ENCODE results near the gene YIPF5.
A peak's percentile ranks its signal among the peaks of the same experiment; 100 is the strongest.

- TF ChIP-seq POLR2A (IDR thresholded peaks at IDR 0.05; ENCODE audit: low read depth, low read length) (no peak), EZH2 (IDR thresholded peaks at IDR 0.05; ENCODE audit: borderline replicate concordance, low read depth, low read length, severe bottlenecking) (no peak), JUN (IDR thresholded peaks at IDR 0.05; ENCODE audit: borderline replicate concordance, insufficient read depth, insufficient read length, low read depth) (no peak), FOS (IDR thresholded peaks at IDR 0.05; ENCODE audit: borderline replicate concordance, insufficient read depth, low read length) (no peak)
- TF ChIP-seq, protein P1, sequence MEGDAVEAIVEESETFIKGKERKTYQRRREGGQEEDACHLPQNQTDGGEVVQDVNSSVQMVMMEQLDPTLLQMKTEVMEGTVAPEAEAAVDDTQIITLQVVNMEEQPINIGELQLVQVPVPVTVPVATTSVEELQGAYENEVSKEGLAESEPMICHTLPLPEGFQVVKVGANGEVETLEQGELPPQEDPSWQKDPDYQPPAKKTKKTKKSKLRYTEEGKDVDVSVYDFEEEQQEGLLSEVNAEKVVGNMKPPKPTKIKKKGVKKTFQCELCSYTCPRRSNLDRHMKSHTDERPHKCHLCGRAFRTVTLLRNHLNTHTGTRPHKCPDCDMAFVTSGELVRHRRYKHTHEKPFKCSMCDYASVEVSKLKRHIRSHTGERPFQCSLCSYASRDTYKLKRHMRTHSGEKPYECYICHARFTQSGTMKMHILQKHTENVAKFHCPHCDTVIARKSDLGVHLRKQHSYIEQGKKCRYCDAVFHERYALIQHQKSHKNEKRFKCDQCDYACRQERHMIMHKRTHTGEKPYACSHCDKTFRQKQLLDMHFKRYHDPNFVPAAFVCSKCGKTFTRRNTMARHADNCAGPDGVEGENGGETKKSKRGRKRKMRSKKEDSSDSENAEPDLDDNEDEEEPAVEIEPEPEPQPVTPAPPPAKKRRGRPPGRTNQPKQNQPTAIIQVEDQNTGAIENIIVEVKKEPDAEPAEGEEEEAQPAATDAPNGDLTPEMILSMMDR (IDR thresholded peaks at IDR 0.05; ENCODE audit: extremely low read depth in 1 of 2, insufficient read depth in 1 of 2, low read depth in 1 of 2, low read length in 2 of 2), result peak; percentile 69 to 75
Observed at GRCh38 chr5:144203750-144204596, 33.5 kb upstream of the YIPF5 start.
